Measurements from ENCODE around the gene OLIG1. TPM values are rescaled to one million over a fixed set of nuclear protein-coding genes. Genes with fewer than 3 reads are reported as not detected.
A peak's percentile ranks its signal among the peaks of the same experiment; 100 is the strongest.

The OLIG1 gene
- 1 to 10 TPM in 2 of 4 donors, not detected in 2; 1.4 TPM for total RNA-seq

GRCh38 chr21:33069994-33070743, at the start of gene OLIG1:
OLIG1 (plus strand) TSS chr21:33070141; CDS start chr21:33070247, 106 bp downstream.
- DNase-seq (peak in 1 of 2 donors; percentile 19), ATAC-seq (peak; percentile 79 to 80)
- intact Hi-C loops (cut with DNase I; ENCODE audit: low total_unique reads): loop anchor here (5.0 kb wide), 1 partner anchor 58 kb away; no protein-coding TSS in a partner anchor
- H3K4me3 ChIP-seq: peak within 1 kb of the TSS; percentile 52 to 62 (median 58)
- peak within 1 kb of the TSS in 3 of 4 donors; percentile 21 to 73 (median 49) for H3K27ac ChIP-seq
- no peaks in the 10 kb centered on the region for H3K9me3 ChIP-seq
- H3K4me1 ChIP-seq: peaks cover 8 to 10% of the 10 kb centered on the region in 2 donors
- peaks cover 39 to 70% (median 61%) of the 10 kb centered on the region in 3 donors for H3K27me3 ChIP-seq
- H3K36me3 ChIP-seq: no peaks in the 10 kb centered on the region
- in situ Hi-C loops (cut with MboI; ENCODE audit: low sequenced_read_pairs in 4 of 4): no loop called here
- TF ChIP-seq POLR2A (IDR thresholded peaks at IDR 0.05) (peak in 1 of 2 donors; percentile 75), CTCF (IDR thresholded peaks at IDR 0.05 in 4 of 5, conservative IDR thresholded peaks at IDR 0.05 in 1 of 5) (no peak)

- in situ Hi-C loops (cut with MboI; ENCODE audit: low sequenced_read_pairs in 4 of 4): no loop called here
- Histone ChIP-seq H3K27me3 (peaks cover 71 to 81% (median 71%) of the 10 kb centered on the region in 3 donors), H3K9me3 (no peaks in the 10 kb centered on the region), H3K4me3 (no peak overlapping the region), H3K27ac (no peak overlapping the region), H3K4me1 (peaks cover 13% of the 10 kb centered on the region in 2 donors), H3K36me3 (no peaks in the 10 kb centered on the region)
- no peak for TF ChIP-seq CTCF (IDR thresholded peaks at IDR 0.05 in 4 of 5, conservative IDR thresholded peaks at IDR 0.05 in 1 of 5)
- ATAC-seq (no peak), DNase-seq (no peak)
- intact Hi-C loops (cut with DNase I; ENCODE audit: low total_unique reads): no loop called here
Measured at GRCh38 chr21:33020558-33021100, 49.3 kb upstream of the OLIG1 start.

GRCh38 chr21:33021150-33021549, 48.8 kb upstream of the OLIG1 start:
- no peak overlapping the region for H3K4me3 ChIP-seq
- peaks cover 75 to 86% (median 76%) of the 10 kb centered on the region in 3 donors for H3K27me3 ChIP-seq
- H3K27ac ChIP-seq: no peak overlapping the region
- H3K4me1 ChIP-seq: peaks cover 13 to 15% of the 10 kb centered on the region in 2 donors
- ATAC-seq (no peak), DNase-seq (no peak)
- H3K36me3 ChIP-seq: no peaks in the 10 kb centered on the region
- H3K9me3 ChIP-seq: no peaks in the 10 kb centered on the region
- TF ChIP-seq CTCF (IDR thresholded peaks at IDR 0.05 in 4 of 5, conservative IDR thresholded peaks at IDR 0.05 in 1 of 5) (no peak), POLR2A (IDR thresholded peaks at IDR 0.05) (no peak)
- intact Hi-C loops (cut with DNase I; ENCODE audit: low total_unique reads): no loop called here
- in situ Hi-C loops (cut with MboI; ENCODE audit: low sequenced_read_pairs in 4 of 4): no loop called here

GRCh38 chr21:33021667-33022066, 48.3 kb upstream of the OLIG1 start:
- intact Hi-C loops (cut with DNase I; ENCODE audit: low total_unique reads) (no loop called here), in situ Hi-C loops (cut with MboI; ENCODE audit: low sequenced_read_pairs in 4 of 4) (no loop called here)
- no peak for DNase-seq
- H3K27me3 ChIP-seq: peaks cover 80 to 90% (median 80%) of the 10 kb centered on the region in 3 donors
- no peak for ATAC-seq
- H3K9me3 ChIP-seq: no peaks in the 10 kb centered on the region
- H3K4me3 ChIP-seq: no peak overlapping the region
- TF ChIP-seq POLR2A (IDR thresholded peaks at IDR 0.05) (no peak), CTCF (IDR thresholded peaks at IDR 0.05 in 4 of 5, conservative IDR thresholded peaks at IDR 0.05 in 1 of 5) (no peak)
- H3K36me3 ChIP-seq: no peaks in the 10 kb centered on the region
- no peak overlapping the region for H3K27ac ChIP-seq
- peaks cover 13 to 15% of the 10 kb centered on the region in 2 donors for H3K4me1 ChIP-seq

All from gastrocnemius medialis (tissue), 4 donors.